Fibroblast of lung (primary cell): ENCODE results near the gene NOG.

Experiments
- CTCF ChIP-seq, 2 donors: IDR thresholded peaks in 1 of 2; conservative IDR thresholded peaks in 1 of 2; 1 replicate in 1 of 2; 2 replicates in 1 of 2; pipeline ENCODE4 v1.5.1; 2011 to 2012; ENCODE audit warnings: low read length in 2 of 2, control low read depth in 1 of 2, inconsistent platforms in 1 of 2, low read depth in 1 of 2, mild to moderate bottlenecking in 1 of 2
- EZH2 ChIP-seq: IDR thresholded peaks from 2 replicates; pipeline ENCODE4 v1.5.1; 2012; ENCODE audit warnings: low read length, control low read depth, mild to moderate bottlenecking; ENCODE audit errors: missing control alignments

- TF ChIP-seq CTCF (conservative IDR thresholded peaks at IDR 0.05 in 1 of 2, IDR thresholded peaks at IDR 0.05 in 1 of 2; ENCODE audit: low read depth in 1 of 2, low read length in 2 of 2) = no peak
- TF ChIP-seq EZH2 = no peak
Measured at GRCh38 chr17:56640116-56640515, 46.6 kb downstream of the NOG start.
